Right renal pelvis (tissue), 4 donors: ENCODE results near the gene CSF1R. TPM values are rescaled to one million over a fixed set of nuclear protein-coding genes. Genes with fewer than 3 reads are reported as not detected.

Experiments used
- DNase-seq, 4 donors: peaks; one replicate each; pipeline ENCODE4 v3.0.0-alpha.2; 2013; ENCODE audit warnings: low read depth in 4 of 4, low spot score in 3 of 4, missing footprints in 1 of 4
- polyA plus RNA-seq, 4 donors: library from polyadenylated mRNA; unstranded; fragments of 120-200 nt; gene quantifications; one replicate each; pipeline ENCODE4 v1.2.1, GENCODE V29; 2013; ENCODE audit not compliant: insufficient read length in 4 of 4

Gene CSF1R
- polyA plus RNA-seq, 4 donors: 14.7 to 15.5 (median 15.0) TPM

DNA sequence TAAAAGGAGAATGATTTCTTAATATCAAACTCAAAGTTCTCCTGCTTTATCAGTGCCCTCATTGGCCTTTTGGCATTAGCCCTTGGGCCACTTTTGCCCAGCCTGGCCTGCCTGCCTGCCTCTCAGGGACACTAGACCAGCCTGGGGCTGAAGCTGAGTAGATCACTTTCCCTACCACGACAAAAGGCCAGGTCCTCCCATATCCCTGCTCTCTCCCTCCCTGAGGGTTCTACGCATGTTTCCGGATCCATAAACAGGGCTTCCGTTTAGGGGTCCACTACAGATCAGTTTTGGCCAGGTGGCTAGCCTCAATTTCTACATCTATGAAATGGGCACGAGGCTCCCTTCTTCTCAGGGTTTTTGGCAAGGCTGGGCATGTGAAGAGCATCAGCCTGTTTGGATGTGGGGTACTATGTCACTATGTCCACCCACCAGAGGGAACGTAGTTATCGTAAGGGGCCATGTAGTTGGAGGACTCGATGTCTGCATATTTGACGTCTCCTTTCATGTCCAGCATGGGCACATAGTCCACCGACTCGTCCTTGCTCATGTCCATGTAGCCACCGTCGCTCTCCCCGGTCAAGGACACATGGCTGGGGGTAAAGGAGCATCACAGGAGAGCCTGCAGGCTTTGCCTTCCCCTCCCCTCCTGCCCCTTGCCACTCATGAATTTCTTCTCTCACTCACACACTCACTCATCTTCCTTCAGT is 35.2 kb upstream of the CSF1R start:
- no peak for DNase-seq

DNA sequence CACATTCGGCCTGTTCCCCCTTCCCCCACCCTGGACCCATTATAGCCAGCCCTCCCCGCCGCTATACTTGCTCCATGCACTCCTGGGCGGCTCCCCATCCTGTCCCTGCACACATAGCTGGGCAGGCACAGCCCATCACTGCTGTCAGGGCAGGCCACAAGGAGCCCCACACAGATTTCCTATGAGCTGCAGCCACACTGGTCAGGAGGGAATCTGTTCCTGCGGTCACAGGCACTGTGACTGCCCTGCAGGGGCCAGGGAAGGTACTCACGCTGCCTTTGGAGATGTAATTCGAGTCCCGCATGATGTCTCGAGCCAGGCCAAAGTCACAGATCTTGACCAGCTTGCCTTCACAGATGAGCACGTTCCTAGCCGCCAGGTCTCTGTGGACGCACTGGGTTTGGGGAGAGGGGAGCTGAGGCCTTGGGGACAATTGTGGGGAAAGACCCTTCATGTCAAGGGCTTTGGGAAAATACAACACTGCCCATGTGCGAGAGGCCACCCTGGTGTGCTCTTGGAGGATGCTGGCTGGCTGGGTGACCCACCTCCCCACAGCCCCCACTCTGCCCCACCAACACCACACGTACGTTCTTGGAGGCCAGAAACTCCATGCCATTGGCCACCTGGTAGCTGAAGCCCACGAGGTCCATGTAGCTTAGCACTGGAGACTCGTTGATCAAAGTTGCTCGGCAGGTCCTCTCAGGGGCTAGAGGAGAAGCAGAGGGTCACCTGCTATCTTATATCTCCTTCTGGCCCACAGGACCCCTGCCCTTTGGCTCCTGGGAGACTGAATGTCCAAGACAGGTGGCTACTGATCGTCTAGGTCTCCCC is 34.5 kb upstream of the CSF1R start:
- no peak for DNase-seq

GRCh38 chr5:150120062-150120441 is 33.7 kb upstream of the CSF1R start:
- DNase-seq: no peak

DNA sequence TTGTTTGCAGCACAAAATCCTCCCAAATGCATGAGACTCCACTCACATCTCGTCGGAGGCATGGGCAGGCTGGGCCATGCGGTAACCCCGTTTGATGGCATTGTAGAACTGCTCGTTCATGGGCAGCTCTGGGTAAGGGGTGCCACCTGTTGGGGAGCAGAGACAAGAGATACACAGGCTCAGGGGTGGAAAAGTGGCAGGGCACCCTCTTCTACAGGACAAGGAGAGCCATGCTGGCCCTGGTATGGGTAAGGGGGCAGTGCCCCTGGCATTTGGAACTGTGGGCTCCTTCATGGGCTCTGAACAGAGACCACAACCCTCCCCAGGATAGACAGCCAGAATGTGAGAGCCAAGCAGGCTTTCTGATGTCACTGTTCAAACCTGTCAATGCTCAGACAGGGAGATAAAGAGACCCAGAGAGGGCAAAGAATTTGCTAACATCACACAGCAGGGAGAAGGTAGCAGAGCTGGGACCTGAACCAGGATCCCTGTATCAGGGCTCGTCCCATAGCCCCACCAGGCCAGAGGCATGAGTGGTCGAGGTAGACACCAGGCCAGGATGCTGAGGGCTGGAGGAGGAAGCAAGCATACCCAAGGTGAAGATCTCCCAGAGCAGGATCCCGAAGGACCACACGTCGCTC is 33.2 kb upstream of the CSF1R start:
- DNase-seq: no peak

DNA sequence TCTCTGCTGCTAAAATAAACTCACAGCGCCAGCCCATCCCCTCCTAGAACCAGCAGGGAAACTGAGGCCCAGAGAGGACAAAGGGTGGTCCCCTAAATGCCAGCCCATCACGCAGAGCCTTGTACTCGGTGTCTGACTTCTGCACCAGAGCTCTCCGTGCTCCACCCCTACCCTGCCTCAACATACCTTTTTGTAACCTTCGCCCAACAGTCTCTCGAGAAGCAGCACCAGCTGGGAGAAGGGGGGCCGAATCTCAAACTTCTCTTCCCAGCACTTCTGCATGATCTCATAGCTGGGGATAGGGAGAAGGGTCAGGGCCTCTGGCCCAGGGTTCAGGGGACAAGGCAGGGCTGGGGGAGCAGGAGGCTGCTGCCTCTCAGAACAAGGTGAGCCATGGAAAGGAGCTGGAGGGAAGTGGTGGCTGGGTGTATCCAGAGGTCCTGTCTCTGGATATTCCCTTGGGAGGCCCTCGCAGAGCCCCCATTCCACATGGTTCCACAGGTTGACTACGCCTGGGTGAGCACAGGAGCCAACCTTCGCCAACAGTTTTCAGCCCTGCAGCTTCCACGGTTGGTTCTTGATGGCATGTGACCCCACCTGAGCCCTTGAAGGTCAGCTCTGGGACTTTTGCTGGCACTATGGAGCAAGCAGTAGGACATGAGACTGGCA is 32.3 kb upstream of the CSF1R start:
- no peak for DNase-seq

GRCh38 chr5:150117945-150118560 is 31.7 kb upstream of the CSF1R start:
- no peak for DNase-seq

DNA sequence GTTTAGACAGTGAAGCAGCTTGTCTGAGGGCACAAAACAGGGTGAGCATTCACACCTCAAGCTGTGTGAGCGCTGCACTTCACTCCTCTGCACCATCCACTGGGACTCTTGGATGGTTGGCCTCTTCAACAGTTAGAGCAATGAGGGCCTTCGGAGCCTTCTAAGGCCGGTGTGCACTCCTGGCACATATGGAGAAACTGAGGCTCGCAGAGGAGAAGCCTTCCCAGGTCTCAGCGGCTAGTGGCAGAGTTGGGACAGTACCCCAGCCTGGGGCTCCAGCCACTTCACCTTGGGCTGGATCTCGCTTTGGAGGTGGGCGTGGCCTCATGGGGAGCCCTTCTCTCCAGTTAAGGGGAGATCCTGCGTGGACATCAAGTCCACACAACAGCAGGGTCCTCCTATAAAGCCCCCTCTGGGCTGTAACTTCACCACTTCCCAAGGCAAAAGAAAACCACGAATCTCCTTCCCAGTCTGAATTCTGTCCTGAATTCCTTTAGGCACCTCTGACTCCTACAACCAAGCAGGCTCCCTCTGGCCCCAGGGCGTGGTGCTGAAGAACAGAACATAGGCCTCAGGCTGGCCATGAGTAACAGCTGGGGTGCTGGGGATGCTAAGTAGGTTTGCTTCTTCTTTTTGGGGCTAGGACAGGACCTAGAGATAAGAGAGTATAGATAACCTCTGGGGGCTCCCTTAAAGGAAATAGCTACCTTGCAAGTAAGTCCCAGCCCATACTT is 30.5 kb upstream of the CSF1R start:
- no peak for DNase-seq

DNA sequence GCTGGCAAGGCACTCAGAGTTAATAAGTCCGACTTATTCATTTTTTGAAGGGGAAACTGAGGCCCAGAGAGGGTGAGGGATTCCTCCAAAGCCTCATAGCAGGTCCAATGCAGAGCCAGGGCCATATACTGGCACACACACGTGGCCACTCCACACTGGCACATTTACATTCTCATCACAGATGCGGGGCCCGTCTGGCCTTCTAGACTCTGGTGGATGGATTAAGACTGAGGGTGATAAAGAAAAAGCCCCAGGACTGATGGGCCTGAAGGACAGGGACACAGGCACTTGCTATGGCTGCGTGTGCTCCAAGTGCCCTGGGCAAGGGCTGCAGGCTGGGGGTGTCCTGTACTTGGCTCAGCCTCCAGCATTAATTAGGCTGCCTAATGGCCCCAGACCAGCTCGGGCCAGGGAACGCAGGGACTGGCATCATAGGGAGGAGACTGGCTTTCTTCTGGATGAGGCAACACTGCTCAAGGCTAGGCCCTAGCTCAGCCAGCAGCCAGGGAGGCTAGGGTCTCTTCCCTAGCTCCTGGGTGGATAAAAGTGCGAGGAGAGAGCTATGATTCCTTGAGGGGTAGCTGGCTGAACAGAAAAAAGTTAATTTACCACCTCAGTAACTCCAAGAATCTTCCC is 28.5 kb upstream of the CSF1R start:
- DNase-seq: no peak

GRCh38 chr5:150114102-150114641 is 27.8 kb upstream of the CSF1R start:
- no peak for DNase-seq

DNA sequence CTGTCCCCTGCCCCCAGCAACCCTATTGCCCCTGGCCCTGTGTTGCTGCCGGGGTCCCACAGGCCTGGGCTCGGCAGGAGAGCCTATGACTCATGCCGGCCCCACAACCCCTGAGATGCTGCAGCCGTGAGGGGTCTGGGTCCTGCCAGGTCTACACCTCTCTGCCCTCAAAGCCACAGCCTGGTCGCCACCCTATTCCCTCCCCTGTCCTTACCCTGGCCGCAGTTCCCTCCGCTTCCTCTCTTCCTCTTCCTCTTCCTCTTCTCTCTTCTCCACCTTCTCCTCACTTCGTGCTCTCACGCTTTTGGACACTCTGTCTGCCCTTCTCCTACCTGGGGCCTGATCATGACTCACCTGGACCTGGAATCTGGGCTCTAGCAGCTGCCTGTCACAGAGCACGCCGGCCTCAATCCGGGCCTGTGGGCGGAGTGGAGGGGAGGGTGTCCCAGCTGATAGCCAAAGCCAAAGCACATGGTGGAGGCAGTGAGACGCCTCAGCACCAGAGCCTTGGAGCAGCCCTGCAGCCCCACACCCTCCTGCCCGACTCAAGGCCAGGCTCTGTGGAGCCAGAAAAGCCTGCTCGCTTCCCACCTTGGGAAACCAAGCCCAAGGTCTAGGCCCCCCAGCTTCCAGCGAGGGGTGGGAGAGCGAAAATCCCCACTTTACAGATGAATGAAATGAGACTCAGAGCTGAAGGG is 26.8 kb upstream of the CSF1R start:
- no peak for DNase-seq

- DNase-seq: no peak
These were observed 26.1 kb upstream of the CSF1R start for GRCh38 chr5:150112201-150113046.

GRCh38 chr5:150111122-150111521 is 24.8 kb upstream of the CSF1R start:
- no peak for DNase-seq

- DNase-seq: no peak
These were observed 23.6 kb upstream of the CSF1R start for GRCh38 chr5:150109921-150110320.

- DNase-seq: no peak
These were observed 22.6 kb upstream of the CSF1R start for GRCh38 chr5:150108711-150109514.

DNA sequence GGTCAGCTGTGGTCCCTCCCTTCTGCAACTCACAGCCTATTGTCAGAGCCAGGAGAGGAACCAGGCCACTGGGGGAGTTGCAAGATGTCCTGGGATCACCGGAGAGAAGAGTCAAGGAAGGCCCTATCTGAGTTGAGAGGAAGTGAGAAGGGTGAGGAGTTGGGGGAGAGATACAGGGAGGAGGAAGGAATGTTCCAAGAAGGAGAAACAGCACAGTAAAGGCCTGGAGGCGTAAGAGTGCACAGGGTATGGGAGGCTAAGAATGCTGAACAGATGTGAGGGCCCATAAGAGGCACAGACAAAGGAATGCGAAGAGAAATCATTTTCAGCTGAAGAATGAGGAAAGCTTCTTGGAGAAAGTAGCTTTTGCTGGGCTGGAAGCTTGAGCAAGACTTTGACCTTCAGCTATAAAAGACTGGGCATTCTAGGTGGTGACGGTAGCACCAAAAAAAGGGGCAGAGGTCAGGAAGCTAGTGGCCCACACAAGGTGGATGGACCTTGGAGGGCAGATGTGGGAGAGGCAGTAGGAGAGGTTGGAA is 21.6 kb upstream of the CSF1R start:
- DNase-seq: no peak

GRCh38 chr5:150106674-150107426 is 20.5 kb upstream of the CSF1R start:
- DNase-seq: no peak
